Activated CD4-positive, alpha-beta T cell treated with anti-CD3 and anti-CD28 coated beads for 36 hours (primary cell): Measurements from ENCODE around the gene TMEM62. TPM values are rescaled to one million over a fixed set of nuclear protein-coding genes. Genes with fewer than 3 reads are reported as not detected.

Experiments
- ATAC-seq: fragments of 200-7000 bp; cut with Tn5 transposase; one replicate; pipeline ENCODE4 v1.10.0; 2021; ENCODE audit warnings: mild to moderate bottlenecking, moderate library complexity
- CTCF ChIA-PET: fragments of 350-600 bp; sonication (Branson Sonifier 250); formaldehyde crosslinking; loops from one replicate; lab custom pipeline; 2021; ENCODE audit warnings: antibody characterized with exemption; lab: Charles Lee
- POLR2A ChIA-PET: fragments of 350-600 bp; sonication (Branson Sonifier 250); formaldehyde crosslinking; loops from one replicate; lab custom pipeline; 2021; ENCODE audit warnings: antibody characterized with exemption, inconsistent platforms; lab: Charles Lee
- DNase-seq: peaks from one replicate; pipeline ENCODE4 v3.0.0-alpha.2; 2020
- H3K27ac Mint-ChIP-seq: one replicate; pipeline ENCODE4 v1.8.0; 2021; ENCODE audit warnings: mixed read lengths
- H3K27me3 Mint-ChIP-seq: one replicate; pipeline ENCODE4 v1.8.0; 2021; ENCODE audit warnings: mixed read lengths
- H3K36me3 Mint-ChIP-seq: one replicate; pipeline ENCODE4 v1.8.0; 2021; ENCODE audit warnings: low read depth, mixed read lengths
- H3K4me1 Mint-ChIP-seq: one replicate; pipeline ENCODE4 v1.8.0; 2021; ENCODE audit warnings: mixed read lengths
- H3K4me3 Mint-ChIP-seq: one replicate; pipeline ENCODE4 v1.8.0; 2021; ENCODE audit warnings: mild to moderate bottlenecking, moderate library complexity, mixed read lengths
- H3K9me3 Mint-ChIP-seq: one replicate; pipeline ENCODE4 v1.8.0; 2021; ENCODE audit warnings: low read depth, mixed read lengths
- intact Hi-C, 2 experiments: fragments of 100-400 bp; cut with DNase I in 1 of 2; cut with micrococcal nuclease in 1 of 2; formaldehyde crosslinking; loops; one replicate each; pipeline versions ENCODE4 v1.14.2 to v1.15.1; 2022 to 2024; cut with DNase I, micrococcal nuclease
- total RNA-seq, 2 experiments: library from RNA; stranded (reverse); gene quantifications; one replicate each; pipeline ENCODE4 v1.2.3, GENCODE V29; 2021

The TMEM62 gene
- total RNA-seq, 2 experiments from 2014 or later, result 10.9 to 12.9 TPM

- ChIA-PET CTCF (interaction anchor here (0.6 to 2.1 kb wide), 3 partner anchors 22 to 1279 kb away, joined by 3 to 8 read pairs (median 6); no protein-coding TSS in a partner anchor), POLR2A (no interaction called here)
- intact Hi-C loops, result no loop called here
- DNase-seq, result no peak
- Mint-ChIP-seq H3K9me3 (no peaks in the 10 kb centered on the region), H3K27me3 (no peaks in the 10 kb centered on the region), H3K36me3 (peaks cover 9% of the 10 kb centered on the region), H3K27ac (no peak overlapping the region), H3K4me3 (no peak overlapping the region), H3K4me1 (peaks cover 23% of the 10 kb centered on the region)
- no peak for ATAC-seq
Observed at GRCh38 chr15:43183270-43183669, 49.9 kb downstream of the TMEM62 start.

- ATAC-seq, result no peak
- Mint-ChIP-seq H3K4me1 (peaks cover 26% of the 10 kb centered on the region), H3K27ac (peak overlapping the region; percentile 94), H3K4me3 (peak overlapping the region; percentile 90), H3K27me3 (no peaks in the 10 kb centered on the region), H3K9me3 (no peaks in the 10 kb centered on the region), H3K36me3 (peaks cover 14% of the 10 kb centered on the region)
- intact Hi-C loops, result loop anchor here in 1 of 2 experiments (1.0 to 5.0 kb wide), 14 partner anchors 51 to 911 kb away; partner anchors contain the start of genes CDAN1, GANC, LCMT2 and PDIA3
- ChIA-PET POLR2A (no interaction called here), CTCF (interaction anchor here (0.5 to 2.5 kb wide), 6 partner anchors 10 to 101 kb away, joined by 3 to 18 read pairs (median 6); no protein-coding TSS in a partner anchor)
- DNase-seq, result no peak
Observed at GRCh38 chr15:43184407-43185124, 51.2 kb downstream of the TMEM62 start.

- POLR2A ChIA-PET, result interaction anchor here (0.5 kb wide), 1 partner anchor 1733 kb away, joined by 3 read pairs; no protein-coding TSS in a partner anchor
Observed at GRCh38 chr15:43185157-43186002, 52.0 kb downstream of the TMEM62 start, which contains the start of gene CCNDBP1. CCNDBP1 (plus strand) TSS chr15:43185403; CDS start chr15:43185499, 96 bp downstream.

GRCh38 chr15:43186003-43186353 is 52.6 kb downstream of the TMEM62 start:
- H3K36me3 Mint-ChIP-seq, result peaks cover 21% of the 10 kb centered on the region
- no peaks in the 10 kb centered on the region for H3K27me3 Mint-ChIP-seq
- H3K4me1 Mint-ChIP-seq, result peaks cover 26% of the 10 kb centered on the region
- no peaks in the 10 kb centered on the region for H3K9me3 Mint-ChIP-seq
- peak overlapping the region; percentile 91 for H3K27ac Mint-ChIP-seq
- ChIA-PET POLR2A (interaction anchor here (0.5 kb wide), 1 partner anchor 1734 kb away, joined by 3 read pairs; no protein-coding TSS in a partner anchor), CTCF (interaction anchor here (0.8 to 2.5 kb wide), 7 partner anchors 18 to 218 kb away, joined by 3 to 18 read pairs (median 3); no protein-coding TSS in a partner anchor)
- intact Hi-C loops, result loop anchor here in 1 of 2 experiments (5.0 kb wide), 1 partner anchor 561 kb away; the partner anchor contains the start of gene PDIA3
- peak; percentile 17 for ATAC-seq
- peak; percentile 51 for DNase-seq
- peak overlapping the region; percentile 90 for H3K4me3 Mint-ChIP-seq

More at GRCh38 chr15:43185157-43186002, 52.0 kb downstream of the TMEM62 start, which contains the start of gene CCNDBP1:
- Mint-ChIP-seq H3K4me1 (peaks cover 26% of the 10 kb centered on the region), H3K27ac (peak within 1 kb of the TSS; percentile 94), H3K9me3 (no peaks in the 10 kb centered on the region), H3K36me3 (peaks cover 15% of the 10 kb centered on the region), H3K4me3 (peak within 1 kb of the TSS; percentile 90), H3K27me3 (no peaks in the 10 kb centered on the region)
- intact Hi-C loops, result loop anchor here in 1 of 2 experiments (1.0 to 5.0 kb wide), 14 partner anchors 52 to 912 kb away; partner anchors contain the start of genes CDAN1, GANC, LCMT2 and PDIA3
- peak; percentile 94 for DNase-seq
- CTCF ChIA-PET, result interaction anchor here (1.4 to 2.5 kb wide), 3 partner anchors 19 to 100 kb away, joined by 7 to 18 read pairs (median 8); no protein-coding TSS in a partner anchor
- ATAC-seq, result peak; percentile 96

GRCh38 chr15:43187544-43188155 is 54.3 kb downstream of the TMEM62 start:
- H3K36me3 Mint-ChIP-seq, result peaks cover 29% of the 10 kb centered on the region
- no peaks in the 10 kb centered on the region for H3K9me3 Mint-ChIP-seq
- ATAC-seq (no peak), DNase-seq (no peak)
- no peak overlapping the region for H3K4me3 Mint-ChIP-seq
- peaks cover 24% of the 10 kb centered on the region for H3K4me1 Mint-ChIP-seq
- intact Hi-C loops, result loop anchor here (1.0 to 5.0 kb wide), 3 partner anchors 17 to 560 kb away; partner anchors contain the start of gene PDIA3 (in 1 of the 2)
- CTCF ChIA-PET, result interaction anchor here (1.0 to 2.5 kb wide), 2 partner anchors 13 to 98 kb away, joined by 4 to 18 read pairs; no protein-coding TSS in a partner anchor
- H3K27ac Mint-ChIP-seq, result no peak overlapping the region
- H3K27me3 Mint-ChIP-seq, result no peaks in the 10 kb centered on the region
- POLR2A ChIA-PET, result no interaction called here

GRCh38 chr15:43189296-43189695 is 55.9 kb downstream of the TMEM62 start:
- Mint-ChIP-seq H3K4me1 (peaks cover 24% of the 10 kb centered on the region), H3K4me3 (no peak overlapping the region), H3K9me3 (no peaks in the 10 kb centered on the region), H3K36me3 (peaks cover 33% of the 10 kb centered on the region), H3K27me3 (no peaks in the 10 kb centered on the region), H3K27ac (no peak overlapping the region)
- intact Hi-C loops, result loop anchor here in 1 of 2 experiments (5.0 kb wide), 1 partner anchor 558 kb away; the partner anchor contains the start of gene PDIA3
- CTCF ChIA-PET, result interaction anchor here (1.0 kb wide), 1 partner anchor 97 kb away, joined by 3 read pairs; no protein-coding TSS in a partner anchor
- POLR2A ChIA-PET, result no interaction called here
- DNase-seq (no peak), ATAC-seq (no peak)

GRCh38 chr15:43190178-43190577 is 56.8 kb downstream of the TMEM62 start:
- no peak overlapping the region for H3K4me3 Mint-ChIP-seq
- CTCF ChIA-PET, result interaction anchor here (0.6 to 1.5 kb wide), 4 partner anchors 14 to 364 kb away, joined by 3 to 10 read pairs (median 4); no protein-coding TSS in a partner anchor

GRCh38 chr15:43193710-43194109 is 60.3 kb downstream of the TMEM62 start:
- no peak overlapping the region for H3K27ac Mint-ChIP-seq
- H3K36me3 Mint-ChIP-seq, result peaks cover 53% of the 10 kb centered on the region
- peaks cover 3% of the 10 kb centered on the region for H3K4me1 Mint-ChIP-seq
- no peak for DNase-seq
- ATAC-seq, result no peak
- intact Hi-C loops, result no loop called here
- POLR2A ChIA-PET, result interaction anchor here (0.7 kb wide), 1 partner anchor 29 kb away, joined by 5 read pairs; no protein-coding TSS in a partner anchor
- peaks cover 6% of the 10 kb centered on the region for H3K9me3 Mint-ChIP-seq
- CTCF ChIA-PET, result interaction anchor here (0.9 to 4.1 kb wide), 2 partner anchors 11 to 154 kb away, joined by 3 to 31 read pairs; no protein-coding TSS in a partner anchor
- H3K4me3 Mint-ChIP-seq, result no peak overlapping the region
- H3K27me3 Mint-ChIP-seq, result no peaks in the 10 kb centered on the region

More at GRCh38 chr15:43190178-43190577, 56.8 kb downstream of the TMEM62 start:
- DNase-seq (no peak), ATAC-seq (no peak)
- H3K9me3 Mint-ChIP-seq, result no peaks in the 10 kb centered on the region
- POLR2A ChIA-PET, result no interaction called here
- H3K36me3 Mint-ChIP-seq, result peaks cover 38% of the 10 kb centered on the region
- H3K4me1 Mint-ChIP-seq, result peaks cover 20% of the 10 kb centered on the region
- intact Hi-C loops, result no loop called here
- no peaks in the 10 kb centered on the region for H3K27me3 Mint-ChIP-seq
- H3K27ac Mint-ChIP-seq, result no peak overlapping the region

- DNase-seq (no peak), ATAC-seq (no peak)
- Mint-ChIP-seq H3K4me3 (no peak overlapping the region), H3K9me3 (peaks cover 6% of the 10 kb centered on the region), H3K27me3 (no peaks in the 10 kb centered on the region), H3K36me3 (peaks cover 47% of the 10 kb centered on the region), H3K27ac (no peak overlapping the region), H3K4me1 (no peaks in the 10 kb centered on the region)
- ChIA-PET CTCF (interaction anchor here (0.8 to 4.1 kb wide), 6 partner anchors 10 to 152 kb away, joined by 3 to 31 read pairs (median 4); no protein-coding TSS in a partner anchor), POLR2A (no interaction called here)
- intact Hi-C loops, result no loop called here
Observed at GRCh38 chr15:43194795-43195194, 61.4 kb downstream of the TMEM62 start.
